ENCODE results near the gene SPPL3.
A peak's percentile ranks its signal among the peaks of the same experiment; 100 is the strongest.

SPPL3 gene

DNA sequence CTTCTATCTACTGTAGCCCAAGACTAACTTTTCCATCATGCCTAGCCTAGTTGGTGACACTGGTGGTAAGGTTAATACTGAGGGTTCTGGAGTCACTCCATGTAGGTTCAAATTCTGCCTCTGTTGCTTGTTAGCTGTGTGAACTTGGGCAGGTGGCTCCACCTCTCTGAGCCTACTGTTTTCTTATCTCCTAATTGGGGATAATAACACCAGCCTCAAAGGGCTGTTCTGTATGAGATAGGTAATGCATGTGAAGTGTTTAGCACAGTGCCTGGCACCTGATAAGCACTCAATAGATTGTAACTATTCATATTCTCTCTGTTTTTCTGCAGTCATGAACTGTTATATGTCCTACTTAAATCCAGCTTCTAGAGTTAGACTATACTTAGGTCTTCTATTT, 17.5 kb upstream of the SPPL3 start:
- POLR2A ChIA-PET (ENCODE audit: low non-redundant PET): interaction anchor here (0.6 kb wide), 1 partner anchor 105 kb away, joined by 5 read pairs; no protein-coding TSS in a partner anchor
- CTCF ChIA-PET: no interaction called here
- TF ChIP-seq, protein P1, sequence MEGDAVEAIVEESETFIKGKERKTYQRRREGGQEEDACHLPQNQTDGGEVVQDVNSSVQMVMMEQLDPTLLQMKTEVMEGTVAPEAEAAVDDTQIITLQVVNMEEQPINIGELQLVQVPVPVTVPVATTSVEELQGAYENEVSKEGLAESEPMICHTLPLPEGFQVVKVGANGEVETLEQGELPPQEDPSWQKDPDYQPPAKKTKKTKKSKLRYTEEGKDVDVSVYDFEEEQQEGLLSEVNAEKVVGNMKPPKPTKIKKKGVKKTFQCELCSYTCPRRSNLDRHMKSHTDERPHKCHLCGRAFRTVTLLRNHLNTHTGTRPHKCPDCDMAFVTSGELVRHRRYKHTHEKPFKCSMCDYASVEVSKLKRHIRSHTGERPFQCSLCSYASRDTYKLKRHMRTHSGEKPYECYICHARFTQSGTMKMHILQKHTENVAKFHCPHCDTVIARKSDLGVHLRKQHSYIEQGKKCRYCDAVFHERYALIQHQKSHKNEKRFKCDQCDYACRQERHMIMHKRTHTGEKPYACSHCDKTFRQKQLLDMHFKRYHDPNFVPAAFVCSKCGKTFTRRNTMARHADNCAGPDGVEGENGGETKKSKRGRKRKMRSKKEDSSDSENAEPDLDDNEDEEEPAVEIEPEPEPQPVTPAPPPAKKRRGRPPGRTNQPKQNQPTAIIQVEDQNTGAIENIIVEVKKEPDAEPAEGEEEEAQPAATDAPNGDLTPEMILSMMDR (conservative IDR thresholded peaks at IDR 0.05; ENCODE audit: low read depth): no peak
- no peak for DNase-seq (ENCODE audit: low spot score)
- no peak overlapping the region for H3K27ac ChIP-seq

DNA sequence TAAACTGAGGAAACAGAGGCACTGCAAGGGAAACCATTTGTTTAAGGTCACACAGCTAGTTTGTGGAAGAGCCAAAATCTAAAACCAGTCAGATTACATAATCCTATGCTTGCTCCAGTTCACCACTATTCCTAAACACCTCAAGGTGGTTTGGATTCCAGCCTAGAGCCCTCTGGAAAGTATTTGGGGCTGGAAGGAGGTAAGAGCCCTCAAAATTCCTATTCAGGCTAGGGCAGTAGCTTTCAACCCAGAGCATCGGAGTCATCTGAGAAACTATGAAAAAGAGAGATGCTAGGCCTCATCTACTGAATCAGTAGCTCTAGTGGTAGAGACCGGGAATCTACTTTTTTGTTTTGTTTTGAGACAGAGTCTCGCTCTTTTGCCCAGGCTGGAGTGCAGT, 16.0 kb upstream of the SPPL3 start:
- TF ChIP-seq, protein P1 (conservative IDR thresholded peaks at IDR 0.05; ENCODE audit: low read depth): no peak
- no peak for DNase-seq (ENCODE audit: low spot score)
- CTCF ChIA-PET: interaction anchor here (0.7 kb wide), 1 partner anchor 217 kb away, joined by 7 read pairs; no protein-coding TSS in a partner anchor
- H3K27ac ChIP-seq: no peak overlapping the region
- POLR2A ChIA-PET (ENCODE audit: low non-redundant PET): no interaction called here

DNA sequence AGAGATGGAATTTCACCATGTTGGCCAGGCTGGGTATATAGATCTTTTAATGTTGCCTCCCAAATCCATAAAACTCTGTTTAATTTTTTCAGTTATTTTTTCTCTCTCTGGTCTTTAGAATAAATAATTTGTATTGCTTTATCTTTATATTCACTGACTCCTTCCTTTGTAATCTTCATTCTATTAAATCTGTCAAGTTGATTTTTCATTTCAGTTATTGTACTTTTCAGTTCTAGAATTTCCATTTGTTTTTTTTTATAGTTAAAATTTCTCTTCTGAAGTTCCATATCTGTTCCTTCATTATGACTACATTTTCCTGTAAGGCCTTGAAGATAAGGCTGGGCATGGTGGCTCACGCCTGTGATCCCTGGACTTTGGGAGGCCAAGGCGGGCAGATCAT, 13.6 kb upstream of the SPPL3 start:
- ChIA-PET CTCF (no interaction called here), POLR2A (ENCODE audit: low non-redundant PET) (no interaction called here)
- TF ChIP-seq, protein P1 (conservative IDR thresholded peaks at IDR 0.05; ENCODE audit: low read depth): no peak
- H3K27ac ChIP-seq: no peak overlapping the region
- DNase-seq (ENCODE audit: low spot score): no peak

DNA sequence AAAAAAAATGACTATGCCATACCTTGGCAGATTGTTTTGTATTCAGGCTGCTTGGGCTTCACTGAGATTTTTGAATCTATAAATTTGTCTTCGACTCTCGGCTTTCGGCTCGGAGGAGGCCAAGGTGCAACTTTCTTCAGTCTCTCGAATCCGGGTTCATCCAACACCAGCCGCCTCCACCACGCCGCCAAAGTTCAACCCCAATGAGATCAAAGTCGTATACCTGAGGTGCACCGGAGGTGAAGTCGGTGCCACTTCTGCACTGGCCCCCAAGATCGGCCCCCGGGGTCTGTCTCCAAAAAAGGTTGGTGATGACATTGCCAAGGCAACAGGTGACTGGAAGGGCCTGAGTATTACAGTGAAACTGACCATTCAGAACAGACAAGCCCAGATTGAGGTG, 12.4 kb upstream of the SPPL3 start:
- no peak overlapping the region for H3K27ac ChIP-seq
- no peak for DNase-seq (ENCODE audit: low spot score)
- POLR2A ChIA-PET (ENCODE audit: low non-redundant PET): no interaction called here
- TF ChIP-seq, protein P1 (conservative IDR thresholded peaks at IDR 0.05; ENCODE audit: low read depth): no peak
- CTCF ChIA-PET: no interaction called here

DNA sequence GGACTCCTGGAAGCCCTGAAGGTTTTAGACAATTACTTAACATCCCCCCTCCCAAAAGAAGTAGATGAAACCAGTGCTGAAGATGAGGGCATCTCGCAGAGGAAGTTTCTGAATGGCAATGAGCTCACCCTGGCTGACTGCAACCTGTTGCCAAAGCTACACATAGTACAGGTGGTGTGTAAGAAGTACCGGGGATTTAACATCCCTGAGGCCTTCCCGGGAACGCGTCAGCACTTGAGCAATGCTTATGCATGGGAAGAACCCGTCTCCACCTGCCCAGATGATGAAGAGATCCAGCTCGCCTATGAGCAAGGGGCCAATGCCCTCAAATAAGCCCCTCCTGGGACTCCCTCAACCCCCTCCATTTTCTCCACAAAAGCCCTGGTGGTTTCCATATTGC, 10.6 kb upstream of the SPPL3 start:
- POLR2A ChIA-PET (ENCODE audit: low non-redundant PET): no interaction called here
- CTCF ChIA-PET: interaction anchor here (0.9 kb wide), 1 partner anchor 269 kb away, joined by 3 read pairs; no protein-coding TSS in a partner anchor
- peak; percentile 85 for DNase-seq (ENCODE audit: low spot score)
- H3K27ac ChIP-seq: peak overlapping the region; percentile 16
- TF ChIP-seq, protein P1 (conservative IDR thresholded peaks at IDR 0.05; ENCODE audit: low read depth): no peak

DNA sequence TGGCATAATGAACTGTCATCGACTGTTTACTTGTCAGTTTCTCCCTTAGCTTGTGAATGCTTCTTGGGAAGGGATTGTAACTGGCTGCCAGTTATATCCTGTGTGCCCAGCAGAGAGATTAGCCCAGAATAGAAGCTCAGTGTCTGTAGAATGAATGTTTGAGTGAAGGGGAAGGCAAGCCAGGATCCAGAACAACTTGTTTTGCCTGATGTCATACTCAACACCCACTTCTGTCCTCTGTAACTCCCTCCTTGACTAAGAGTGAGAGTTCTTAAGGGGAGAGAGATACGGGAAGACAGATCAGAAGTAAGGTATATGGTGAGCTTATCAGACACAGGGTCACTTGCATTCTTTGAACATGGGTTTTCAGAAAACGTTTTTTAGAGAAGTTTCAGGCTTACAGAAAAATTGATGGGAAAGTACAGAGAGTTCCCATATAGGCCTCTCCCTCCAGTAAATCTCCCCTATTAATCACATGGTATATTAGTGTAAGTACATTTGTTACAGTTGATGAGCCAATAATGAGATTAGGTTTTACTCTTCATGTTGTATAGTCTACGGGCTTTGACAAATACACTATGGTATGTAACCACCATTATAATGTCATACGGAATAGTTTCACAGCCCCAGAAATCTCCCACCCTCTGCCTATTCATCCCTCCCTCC, 5.6 kb upstream of the SPPL3 start:
- ChIA-PET POLR2A (ENCODE audit: low non-redundant PET) (no interaction called here), CTCF (no interaction called here)
- no peak for DNase-seq (ENCODE audit: low spot score)
- H3K27ac ChIP-seq: no peak overlapping the region
- TF ChIP-seq, protein P1 (conservative IDR thresholded peaks at IDR 0.05; ENCODE audit: low read depth): no peak

Measured in RWPE1 (cell line).